ENCODE data around the gene MRPS27.

Gene MRPS27

GRCh38 chr5:72233835-72234234, 86.2 kb downstream of the MRPS27 start:
- Histone ChIP-seq H3K4me1 (ENCODE audit: control insufficient read depth, insufficient read depth, low read length) (no peaks in the 10 kb centered on the region), H3K9me3 (ENCODE audit: control insufficient read depth, low read length) (no peaks in the 10 kb centered on the region), H3K36me3 (ENCODE audit: control insufficient read depth, insufficient read depth, low read length) (no peaks in the 10 kb centered on the region), H3K4me3 (ENCODE audit: low read length) (no peak overlapping the region), H3K27me3 (ENCODE audit: control insufficient read depth, insufficient read depth, low read length) (no peaks in the 10 kb centered on the region), H3K9ac (ENCODE audit: low read length) (no peak overlapping the region)

DNA sequence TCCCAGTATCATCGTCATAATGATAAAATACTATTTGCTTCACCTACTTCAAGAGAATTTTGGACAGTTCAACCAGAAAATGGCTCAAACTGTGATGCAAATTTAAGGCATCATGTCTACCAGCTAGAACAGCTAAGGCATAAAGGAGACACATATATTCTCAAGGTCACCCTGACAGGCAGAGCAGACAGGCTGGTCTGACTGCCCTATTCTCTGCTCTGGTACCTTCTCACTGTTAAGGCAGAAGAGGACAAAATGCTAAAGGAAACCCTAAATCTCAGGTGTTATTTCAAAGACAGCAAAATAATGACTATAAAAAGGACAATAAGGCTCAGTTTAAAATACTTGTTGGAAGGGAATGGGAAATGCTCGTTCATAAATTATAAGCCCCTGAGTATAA, 87.2 kb downstream of the MRPS27 start:
- Histone ChIP-seq H3K9me3 (ENCODE audit: control insufficient read depth, low read length) (no peaks in the 10 kb centered on the region), H3K4me1 (ENCODE audit: control insufficient read depth, insufficient read depth, low read length) (no peaks in the 10 kb centered on the region), H3K9ac (ENCODE audit: low read length) (no peak overlapping the region), H3K27me3 (ENCODE audit: control insufficient read depth, insufficient read depth, low read length) (no peaks in the 10 kb centered on the region), H3K36me3 (ENCODE audit: control insufficient read depth, insufficient read depth, low read length) (no peaks in the 10 kb centered on the region), H3K4me3 (ENCODE audit: low read length) (no peak overlapping the region)

DNA sequence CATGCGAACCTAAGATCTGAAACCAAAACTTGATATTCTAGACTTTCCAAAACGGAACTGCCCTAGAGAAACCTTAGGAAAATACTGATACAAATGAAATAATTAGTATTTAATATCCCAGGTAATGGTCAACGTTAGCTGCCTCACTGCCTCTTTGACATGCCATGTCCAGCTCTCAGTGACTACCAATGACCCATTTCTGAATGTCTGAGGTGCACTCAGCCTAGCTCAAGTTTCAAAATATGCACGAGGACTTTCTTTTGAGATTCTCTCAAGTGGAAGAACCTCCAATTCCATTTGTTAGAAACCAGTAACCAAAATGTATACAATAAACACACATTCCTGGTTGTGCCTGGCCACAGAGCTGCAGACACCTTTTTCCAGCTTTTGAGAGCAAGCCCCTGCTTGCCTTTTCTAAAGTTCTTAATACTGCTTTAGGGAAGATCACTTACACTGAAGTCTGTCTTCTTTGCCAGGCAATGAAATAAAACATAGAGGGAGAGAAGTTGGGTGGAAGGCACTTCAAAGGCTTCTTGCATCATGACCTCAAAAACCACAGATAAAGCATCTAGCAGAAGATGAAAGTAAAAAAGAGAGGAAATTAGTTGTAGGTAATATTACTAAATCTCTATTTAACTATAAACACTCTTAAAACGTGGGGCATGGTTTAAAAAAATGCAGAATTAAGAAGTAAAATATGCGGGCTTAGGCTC, 87.9 kb downstream of the MRPS27 start:
- Histone ChIP-seq H3K4me1 (ENCODE audit: control insufficient read depth, insufficient read depth, low read length) (no peaks in the 10 kb centered on the region), H3K36me3 (ENCODE audit: control insufficient read depth, insufficient read depth, low read length) (no peaks in the 10 kb centered on the region), H3K9me3 (ENCODE audit: control insufficient read depth, low read length) (no peaks in the 10 kb centered on the region), H3K9ac (ENCODE audit: low read length) (no peak overlapping the region), H3K27me3 (ENCODE audit: control insufficient read depth, insufficient read depth, low read length) (no peaks in the 10 kb centered on the region), H3K4me3 (ENCODE audit: low read length) (no peak overlapping the region)

DNA sequence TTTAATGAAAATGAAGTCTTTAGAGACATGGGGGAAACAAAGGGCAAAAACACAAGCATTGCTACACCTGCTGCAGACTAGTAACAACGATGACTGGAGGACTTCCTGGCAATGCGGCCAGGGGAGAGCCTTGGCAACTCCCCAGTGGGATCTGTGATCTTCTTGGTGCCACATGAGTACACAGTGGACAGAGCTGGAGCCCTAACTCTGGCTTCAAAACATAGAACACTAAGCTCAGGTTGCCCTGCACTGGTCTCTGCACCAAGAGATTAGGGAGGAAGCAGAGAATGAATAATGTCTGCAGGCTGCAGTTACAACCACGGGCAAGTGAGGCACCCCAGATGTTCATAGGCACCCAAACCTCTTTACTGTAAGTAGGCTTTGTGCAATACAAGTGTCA, 91.1 kb downstream of the MRPS27 start:
- no peaks in the 10 kb centered on the region for H3K27me3 ChIP-seq (ENCODE audit: control insufficient read depth, insufficient read depth, low read length)
- no peaks in the 10 kb centered on the region for H3K36me3 ChIP-seq (ENCODE audit: control insufficient read depth, insufficient read depth, low read length)
- no peak overlapping the region for H3K9ac ChIP-seq (ENCODE audit: low read length)
- no peaks in the 10 kb centered on the region for H3K9me3 ChIP-seq (ENCODE audit: control insufficient read depth, low read length)
- H3K4me3 ChIP-seq (ENCODE audit: low read length) = no peak overlapping the region
- H3K4me1 ChIP-seq (ENCODE audit: control insufficient read depth, insufficient read depth, low read length) = no peaks in the 10 kb centered on the region

DNA sequence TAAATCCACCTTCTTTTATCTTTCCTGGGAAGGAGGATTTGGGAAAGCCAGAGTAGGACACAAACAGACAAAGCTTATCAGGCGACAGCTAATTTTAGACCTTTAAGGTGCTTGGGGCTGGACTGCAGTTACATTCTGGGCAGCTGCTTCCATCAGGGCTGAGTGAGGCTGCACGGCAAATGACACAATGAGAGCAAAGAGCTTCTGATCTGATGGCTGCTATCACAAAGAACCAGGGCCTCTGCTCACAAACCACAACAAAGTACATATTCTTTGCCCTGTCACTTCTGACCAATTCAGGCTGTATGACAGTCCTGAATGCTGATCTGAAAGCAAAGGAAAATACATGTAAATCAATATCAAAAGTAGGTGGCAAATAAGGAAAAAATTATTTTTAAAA, 93.1 kb downstream of the MRPS27 start:
- Histone ChIP-seq H3K36me3 (ENCODE audit: control insufficient read depth, insufficient read depth, low read length) (no peaks in the 10 kb centered on the region), H3K9ac (ENCODE audit: low read length) (no peak overlapping the region), H3K9me3 (ENCODE audit: control insufficient read depth, low read length) (no peaks in the 10 kb centered on the region), H3K4me1 (ENCODE audit: control insufficient read depth, insufficient read depth, low read length) (no peaks in the 10 kb centered on the region), H3K4me3 (ENCODE audit: low read length) (no peak overlapping the region), H3K27me3 (ENCODE audit: control insufficient read depth, insufficient read depth, low read length) (no peaks in the 10 kb centered on the region)

- no peaks in the 10 kb centered on the region for H3K4me1 ChIP-seq (ENCODE audit: control insufficient read depth, insufficient read depth, low read length)
- no peak overlapping the region for H3K9ac ChIP-seq (ENCODE audit: low read length)
- no peak overlapping the region for H3K4me3 ChIP-seq (ENCODE audit: low read length)
- no peaks in the 10 kb centered on the region for H3K9me3 ChIP-seq (ENCODE audit: control insufficient read depth, low read length)
- no peaks in the 10 kb centered on the region for H3K36me3 ChIP-seq (ENCODE audit: control insufficient read depth, insufficient read depth, low read length)
- H3K27me3 ChIP-seq (ENCODE audit: control insufficient read depth, insufficient read depth, low read length) = no peaks in the 10 kb centered on the region
Observed at GRCh38 chr5:72225741-72226140, 94.3 kb downstream of the MRPS27 start.

- no peaks in the 10 kb centered on the region for H3K27me3 ChIP-seq (ENCODE audit: control insufficient read depth, insufficient read depth, low read length)
- H3K36me3 ChIP-seq (ENCODE audit: control insufficient read depth, insufficient read depth, low read length) = no peaks in the 10 kb centered on the region
- no peak overlapping the region for H3K4me3 ChIP-seq (ENCODE audit: low read length)
- H3K9ac ChIP-seq (ENCODE audit: low read length) = no peak overlapping the region
- H3K4me1 ChIP-seq (ENCODE audit: control insufficient read depth, insufficient read depth, low read length) = no peaks in the 10 kb centered on the region
- no peaks in the 10 kb centered on the region for H3K9me3 ChIP-seq (ENCODE audit: control insufficient read depth, low read length)
Observed at GRCh38 chr5:72224946-72225463, 95.0 kb downstream of the MRPS27 start.

DNA sequence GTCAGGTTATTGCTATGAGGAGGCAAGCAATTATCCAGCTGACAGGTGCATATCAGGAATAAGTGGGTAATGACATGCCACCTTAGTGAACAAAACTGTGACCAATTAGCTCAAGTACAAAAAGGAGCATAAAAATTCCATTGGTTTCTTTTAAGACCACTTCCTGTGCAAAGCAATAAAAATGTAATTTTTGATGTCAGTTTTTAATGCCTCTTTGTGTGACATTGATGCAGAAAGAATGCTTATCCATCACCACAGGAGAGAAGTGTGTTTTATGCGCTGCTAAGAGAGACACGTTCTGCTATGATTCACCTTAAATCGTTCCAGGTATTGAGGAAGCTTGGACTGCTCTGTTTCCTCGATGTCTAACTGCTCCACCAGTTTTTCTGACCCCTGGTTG, 96.7 kb downstream of the MRPS27 start:
- H3K4me3 ChIP-seq (ENCODE audit: low read length) = no peak overlapping the region
- no peaks in the 10 kb centered on the region for H3K27me3 ChIP-seq (ENCODE audit: control insufficient read depth, insufficient read depth, low read length)
- no peak overlapping the region for H3K9ac ChIP-seq (ENCODE audit: low read length)
- H3K4me1 ChIP-seq (ENCODE audit: control insufficient read depth, insufficient read depth, low read length) = no peaks in the 10 kb centered on the region
- H3K36me3 ChIP-seq (ENCODE audit: control insufficient read depth, insufficient read depth, low read length) = peaks cover 4% of the 10 kb centered on the region
- no peaks in the 10 kb centered on the region for H3K9me3 ChIP-seq (ENCODE audit: control insufficient read depth, low read length)

DNA sequence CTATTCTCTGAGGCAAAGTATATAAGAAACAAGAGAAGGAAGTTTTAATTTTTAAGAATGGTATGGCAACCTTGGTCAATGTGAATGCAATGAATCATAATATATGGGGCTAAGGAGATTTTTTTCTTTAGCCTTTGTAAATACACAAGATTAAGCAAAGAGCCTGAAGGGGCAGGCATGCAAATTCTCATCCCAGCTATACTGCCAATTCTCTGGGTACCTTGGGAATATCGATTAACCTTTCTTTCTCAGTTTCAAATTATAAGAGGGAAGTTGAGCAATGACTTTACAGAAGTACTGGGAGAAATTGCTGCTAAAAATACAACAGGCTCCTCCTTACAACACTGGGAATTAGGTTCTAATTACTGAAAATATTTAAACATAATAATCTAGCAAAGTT, 97.5 kb downstream of the MRPS27 start:
- H3K27me3 ChIP-seq (ENCODE audit: control insufficient read depth, insufficient read depth, low read length) = no peaks in the 10 kb centered on the region
- H3K9me3 ChIP-seq (ENCODE audit: control insufficient read depth, low read length) = no peaks in the 10 kb centered on the region
- no peak overlapping the region for H3K9ac ChIP-seq (ENCODE audit: low read length)
- H3K36me3 ChIP-seq (ENCODE audit: control insufficient read depth, insufficient read depth, low read length) = peaks cover 10% of the 10 kb centered on the region
- no peaks in the 10 kb centered on the region for H3K4me1 ChIP-seq (ENCODE audit: control insufficient read depth, insufficient read depth, low read length)
- H3K4me3 ChIP-seq (ENCODE audit: low read length) = no peak overlapping the region

- no peaks in the 10 kb centered on the region for H3K9me3 ChIP-seq (ENCODE audit: control insufficient read depth, low read length)
- no peaks in the 10 kb centered on the region for H3K4me1 ChIP-seq (ENCODE audit: control insufficient read depth, insufficient read depth, low read length)
- H3K36me3 ChIP-seq (ENCODE audit: control insufficient read depth, insufficient read depth, low read length) = peaks cover 10% of the 10 kb centered on the region
- H3K4me3 ChIP-seq (ENCODE audit: low read length) = no peak overlapping the region
- no peak overlapping the region for H3K9ac ChIP-seq (ENCODE audit: low read length)
- H3K27me3 ChIP-seq (ENCODE audit: control insufficient read depth, insufficient read depth, low read length) = no peaks in the 10 kb centered on the region
Observed at GRCh38 chr5:72221541-72221940, 98.5 kb downstream of the MRPS27 start.

DNA sequence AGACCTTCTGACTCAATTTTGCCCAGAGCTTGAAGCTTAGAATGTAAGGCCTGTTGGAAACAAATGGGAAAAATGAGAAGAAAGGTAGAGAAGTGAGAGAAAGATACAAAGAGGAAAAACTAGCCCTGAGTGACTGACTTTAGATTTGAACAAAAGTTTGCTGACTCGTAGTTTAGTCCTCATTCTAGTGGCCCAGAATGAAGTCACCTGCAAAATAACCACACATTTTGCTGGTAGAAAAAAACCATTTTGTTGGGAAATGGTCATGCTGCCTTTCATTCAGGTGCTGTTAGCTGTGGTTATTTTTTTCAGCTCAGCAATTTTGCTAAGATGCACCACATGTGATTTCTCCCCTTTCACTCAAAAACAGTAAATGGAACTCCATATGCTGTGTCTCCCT, 98.9 kb downstream of the MRPS27 start:
- no peaks in the 10 kb centered on the region for H3K9me3 ChIP-seq (ENCODE audit: control insufficient read depth, low read length)
- H3K27me3 ChIP-seq (ENCODE audit: control insufficient read depth, insufficient read depth, low read length) = no peaks in the 10 kb centered on the region
- H3K9ac ChIP-seq (ENCODE audit: low read length) = no peak overlapping the region
- H3K36me3 ChIP-seq (ENCODE audit: control insufficient read depth, insufficient read depth, low read length) = peaks cover 10% of the 10 kb centered on the region
- H3K4me3 ChIP-seq (ENCODE audit: low read length) = no peak overlapping the region
- no peaks in the 10 kb centered on the region for H3K4me1 ChIP-seq (ENCODE audit: control insufficient read depth, insufficient read depth, low read length)

DNA sequence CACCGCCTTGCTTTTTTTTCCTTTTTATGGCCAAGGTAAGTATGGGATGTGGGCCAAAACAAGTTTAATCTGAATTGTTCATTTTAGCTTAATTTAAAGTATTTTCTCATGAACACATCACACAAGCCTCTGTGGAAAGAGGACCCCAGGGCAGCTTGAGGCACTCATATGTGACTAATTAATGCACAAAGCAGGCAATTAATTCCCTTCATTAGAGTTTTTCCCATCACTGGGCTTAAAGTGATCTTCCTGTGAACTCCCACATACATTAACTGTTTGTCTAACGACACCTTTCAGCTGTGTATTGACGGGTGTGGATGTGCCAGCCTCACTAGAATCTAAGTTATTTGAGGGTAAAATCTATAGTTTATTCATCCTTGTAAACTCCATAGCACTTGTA, 103.3 kb downstream of the MRPS27 start:
- Histone ChIP-seq H3K9ac (ENCODE audit: low read length) (no peak overlapping the region), H3K4me3 (ENCODE audit: low read length) (no peak overlapping the region), H3K4me1 (ENCODE audit: control insufficient read depth, insufficient read depth, low read length) (no peaks in the 10 kb centered on the region), H3K36me3 (ENCODE audit: control insufficient read depth, insufficient read depth, low read length) (peaks cover 10% of the 10 kb centered on the region), H3K9me3 (ENCODE audit: control insufficient read depth, low read length) (no peaks in the 10 kb centered on the region), H3K27me3 (ENCODE audit: control insufficient read depth, insufficient read depth, low read length) (no peaks in the 10 kb centered on the region)

DNA sequence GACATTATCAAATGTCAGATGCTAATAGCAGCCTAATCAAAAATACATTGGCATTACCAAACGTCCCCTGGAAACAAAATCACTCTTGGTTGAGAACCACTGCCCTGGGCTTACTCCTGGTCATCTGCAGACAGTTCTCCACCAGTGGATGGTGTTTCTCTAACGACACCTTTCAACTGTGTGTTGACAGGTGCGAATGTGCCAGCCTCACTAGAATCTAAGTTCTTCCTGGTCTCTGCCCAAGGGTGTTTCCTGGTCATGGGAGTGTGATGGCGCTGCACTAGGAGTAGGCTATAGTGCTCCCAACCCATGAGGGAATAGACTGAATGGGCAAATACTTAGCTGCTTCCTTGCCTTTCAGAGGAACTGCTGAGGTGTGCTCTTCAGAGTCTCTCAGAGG, 105.9 kb downstream of the MRPS27 start:
- Histone ChIP-seq H3K9ac (ENCODE audit: low read length) (no peak overlapping the region), H3K4me1 (ENCODE audit: control insufficient read depth, insufficient read depth, low read length) (peaks cover 11% of the 10 kb centered on the region), H3K4me3 (ENCODE audit: low read length) (no peak overlapping the region), H3K9me3 (ENCODE audit: control insufficient read depth, low read length) (no peaks in the 10 kb centered on the region), H3K36me3 (ENCODE audit: control insufficient read depth, insufficient read depth, low read length) (peaks cover 10% of the 10 kb centered on the region), H3K27me3 (ENCODE audit: control insufficient read depth, insufficient read depth, low read length) (no peaks in the 10 kb centered on the region)

Measured in mucosa of stomach (tissue), 1 donor.